ENCODE data around the gene CRYBG3.

DNA sequence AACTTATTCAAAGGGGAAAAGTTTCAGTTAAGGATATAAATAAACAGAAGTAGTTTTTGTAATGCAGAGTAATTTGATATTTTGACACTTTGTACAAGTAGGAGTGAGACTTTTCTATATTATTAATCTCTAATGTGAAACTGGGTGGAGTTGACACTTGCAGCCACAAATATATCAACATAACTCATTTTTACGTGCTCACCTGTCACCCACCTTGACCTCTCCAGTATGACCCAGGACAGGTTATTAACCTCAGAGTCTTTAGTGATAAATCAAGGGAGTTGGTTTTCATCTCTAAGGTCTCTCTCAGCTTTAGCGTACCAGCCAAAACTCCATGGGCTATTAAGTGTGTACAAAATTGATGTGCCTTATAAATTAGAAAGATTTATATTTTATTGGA is 7.4 kb downstream of the CRYBG3 start:
- TF ChIP-seq, protein P1, sequence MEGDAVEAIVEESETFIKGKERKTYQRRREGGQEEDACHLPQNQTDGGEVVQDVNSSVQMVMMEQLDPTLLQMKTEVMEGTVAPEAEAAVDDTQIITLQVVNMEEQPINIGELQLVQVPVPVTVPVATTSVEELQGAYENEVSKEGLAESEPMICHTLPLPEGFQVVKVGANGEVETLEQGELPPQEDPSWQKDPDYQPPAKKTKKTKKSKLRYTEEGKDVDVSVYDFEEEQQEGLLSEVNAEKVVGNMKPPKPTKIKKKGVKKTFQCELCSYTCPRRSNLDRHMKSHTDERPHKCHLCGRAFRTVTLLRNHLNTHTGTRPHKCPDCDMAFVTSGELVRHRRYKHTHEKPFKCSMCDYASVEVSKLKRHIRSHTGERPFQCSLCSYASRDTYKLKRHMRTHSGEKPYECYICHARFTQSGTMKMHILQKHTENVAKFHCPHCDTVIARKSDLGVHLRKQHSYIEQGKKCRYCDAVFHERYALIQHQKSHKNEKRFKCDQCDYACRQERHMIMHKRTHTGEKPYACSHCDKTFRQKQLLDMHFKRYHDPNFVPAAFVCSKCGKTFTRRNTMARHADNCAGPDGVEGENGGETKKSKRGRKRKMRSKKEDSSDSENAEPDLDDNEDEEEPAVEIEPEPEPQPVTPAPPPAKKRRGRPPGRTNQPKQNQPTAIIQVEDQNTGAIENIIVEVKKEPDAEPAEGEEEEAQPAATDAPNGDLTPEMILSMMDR (IDR thresholded peaks at IDR 0.05; ENCODE audit: low read depth, low read length, missing input control): no peak
- TF ChIP-seq GABPA (IDR thresholded peaks at IDR 0.05 in 1 of 2, conservative IDR thresholded peaks at IDR 0.05 in 1 of 2) (no peak), RAD21 (IDR thresholded peaks at IDR 0.05) (no peak), YY1 (IDR thresholded peaks at IDR 0.05) (no peak)
- TF ChIP-seq, protein P2, sequence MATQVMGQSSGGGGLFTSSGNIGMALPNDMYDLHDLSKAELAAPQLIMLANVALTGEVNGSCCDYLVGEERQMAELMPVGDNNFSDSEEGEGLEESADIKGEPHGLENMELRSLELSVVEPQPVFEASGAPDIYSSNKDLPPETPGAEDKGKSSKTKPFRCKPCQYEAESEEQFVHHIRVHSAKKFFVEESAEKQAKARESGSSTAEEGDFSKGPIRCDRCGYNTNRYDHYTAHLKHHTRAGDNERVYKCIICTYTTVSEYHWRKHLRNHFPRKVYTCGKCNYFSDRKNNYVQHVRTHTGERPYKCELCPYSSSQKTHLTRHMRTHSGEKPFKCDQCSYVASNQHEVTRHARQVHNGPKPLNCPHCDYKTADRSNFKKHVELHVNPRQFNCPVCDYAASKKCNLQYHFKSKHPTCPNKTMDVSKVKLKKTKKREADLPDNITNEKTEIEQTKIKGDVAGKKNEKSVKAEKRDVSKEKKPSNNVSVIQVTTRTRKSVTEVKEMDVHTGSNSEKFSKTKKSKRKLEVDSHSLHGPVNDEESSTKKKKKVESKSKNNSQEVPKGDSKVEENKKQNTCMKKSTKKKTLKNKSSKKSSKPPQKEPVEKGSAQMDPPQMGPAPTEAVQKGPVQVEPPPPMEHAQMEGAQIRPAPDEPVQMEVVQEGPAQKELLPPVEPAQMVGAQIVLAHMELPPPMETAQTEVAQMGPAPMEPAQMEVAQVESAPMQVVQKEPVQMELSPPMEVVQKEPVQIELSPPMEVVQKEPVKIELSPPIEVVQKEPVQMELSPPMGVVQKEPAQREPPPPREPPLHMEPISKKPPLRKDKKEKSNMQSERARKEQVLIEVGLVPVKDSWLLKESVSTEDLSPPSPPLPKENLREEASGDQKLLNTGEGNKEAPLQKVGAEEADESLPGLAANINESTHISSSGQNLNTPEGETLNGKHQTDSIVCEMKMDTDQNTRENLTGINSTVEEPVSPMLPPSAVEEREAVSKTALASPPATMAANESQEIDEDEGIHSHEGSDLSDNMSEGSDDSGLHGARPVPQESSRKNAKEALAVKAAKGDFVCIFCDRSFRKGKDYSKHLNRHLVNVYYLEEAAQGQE (IDR thresholded peaks at IDR 0.05): no peak
